ENCODE data around the gene COG7.
"Not testable (repeated sequence)": the region's sequence is repeated elsewhere in the genome, so short reads cannot be mapped to it uniquely, and the experiment has no call there.

COG7 gene

GRCh38 chr16:23408242-23408822, 44.7 kb downstream of the COG7 start:
- DNase-seq: no peak

GRCh38 chr16:23407436-23408127, 45.4 kb downstream of the COG7 start:
- no peak for DNase-seq

- no peak for DNase-seq
These were observed 46.3 kb downstream of the COG7 start for GRCh38 chr16:23406546-23407240.

GRCh38 chr16:23406024-23406423, 47.0 kb downstream of the COG7 start:
- DNase-seq: no peak

- DNase-seq: no peak
These were observed 49.4 kb downstream of the COG7 start for GRCh38 chr16:23403547-23403946.

GRCh38 chr16:23402100-23402499, 50.9 kb downstream of the COG7 start:
- no peak for DNase-seq

GRCh38 chr16:23401139-23401538, 51.9 kb downstream of the COG7 start:
- no peak for DNase-seq

GRCh38 chr16:23400447-23400846, 52.5 kb downstream of the COG7 start:
- DNase-seq: not testable (repeated sequence)

GRCh38 chr16:23398987-23399805, 53.8 kb downstream of the COG7 start:
- no peak for DNase-seq

GRCh38 chr16:23397464-23397863, 55.5 kb downstream of the COG7 start:
- no peak for DNase-seq

- DNase-seq: no peak
These were observed 57.3 kb downstream of the COG7 start for GRCh38 chr16:23395732-23396131.

GRCh38 chr16:23394141-23394831, 58.7 kb downstream of the COG7 start:
- DNase-seq: no peak

- DNase-seq: no peak
These were observed 60.8 kb downstream of the COG7 start for GRCh38 chr16:23392223-23392600.

- no peak for DNase-seq
These were observed 61.4 kb downstream of the COG7 start for GRCh38 chr16:23391381-23392222.

GRCh38 chr16:23389936-23390335, 63.1 kb downstream of the COG7 start:
- not testable (repeated sequence) for DNase-seq

GRCh38 chr16:23389201-23389600, 63.8 kb downstream of the COG7 start:
- DNase-seq: no peak

GRCh38 chr16:23388786-23389185, 64.2 kb downstream of the COG7 start:
- no peak for DNase-seq

GRCh38 chr16:23387666-23388065, 65.3 kb downstream of the COG7 start:
- DNase-seq: no peak

GRCh38 chr16:23385441-23385840, 67.5 kb downstream of the COG7 start:
- DNase-seq: no peak

- DNase-seq: no peak
These were observed 68.1 kb downstream of the COG7 start for GRCh38 chr16:23384878-23385277.

- no peak for DNase-seq
These were observed 69.1 kb downstream of the COG7 start for GRCh38 chr16:23383881-23384280.

- no peak for DNase-seq
These were observed 70.7 kb downstream of the COG7 start for GRCh38 chr16:23382279-23382678.
